Neural progenitor cell (in vitro differentiated cells): ENCODE data around the gene ZNF423. TPM values are rescaled to one million over a fixed set of nuclear protein-coding genes. Genes with fewer than 3 reads are reported as not detected.

Experiments
- DNase-seq: peaks from one replicate; pipeline ENCODE4 v3.0.0-alpha.2; 2016; ENCODE audit warnings: low spot score
- H2AFZ ChIP-seq: fragments of 200-600 bp; sonication (generic); replicated peaks from 2 replicates; pipeline ENCODE4 v1.6.1; 2016; ENCODE audit warnings: antibody characterized with exemption
- H3F3A ChIP-seq: fragments of 200-600 bp; sonication (generic); 2 replicates; pipeline ENCODE4 v1.6.1; 2016; ENCODE audit warnings: antibody characterized with exemption, low read depth
- H3K27ac ChIP-seq: fragments of 200-600 bp; sonication (generic); 2 replicates; pipeline ENCODE4 v1.5.1; 2016; ENCODE audit warnings: mild to moderate bottlenecking
- H3K27me3 ChIP-seq: fragments of 200-600 bp; sonication (generic); 2 replicates; pipeline ENCODE4 v1.6.1; 2016; ENCODE audit warnings: mild to moderate bottlenecking, moderate library complexity
- H3K36me3 ChIP-seq: fragments of 200-600 bp; sonication (generic); 2 replicates; pipeline ENCODE4 v1.5.1; 2016
- H3K4me1 ChIP-seq: fragments of 200-600 bp; sonication (generic); 2 replicates; pipeline ENCODE4 v1.6.1; 2016; ENCODE audit warnings: mixed run types
- H3K4me2 ChIP-seq: fragments of 200-600 bp; sonication (generic); 2 replicates; pipeline ENCODE4 v1.6.1; 2016
- H3K4me3 ChIP-seq: fragments of 200-600 bp; sonication (generic); 2 replicates; pipeline ENCODE4 v1.5.1; 2016
- H3K79me2 ChIP-seq: fragments of 200-600 bp; sonication (generic); 2 replicates; pipeline ENCODE4 v1.6.1; 2016; ENCODE audit warnings: low read depth
- H3K9ac ChIP-seq: fragments of 200-600 bp; sonication (generic); 2 replicates; pipeline ENCODE4 v1.6.1; 2016
- H3K9me3 ChIP-seq: fragments of 200-600 bp; sonication (generic); 2 replicates; pipeline ENCODE4 v1.5.1; 2016; ENCODE audit warnings: low read depth
- H4K20me1 ChIP-seq: fragments of 200-600 bp; sonication (generic); 2 replicates; pipeline ENCODE4 v1.6.1; 2016; ENCODE audit warnings: low read depth
- H3K27ac Mint-ChIP-seq: 3 replicates; pipeline ENCODE4 v1.8.0; 2021; ENCODE audit warnings: mixed read lengths
- H3K27me3 Mint-ChIP-seq: 2 replicates; pipeline ENCODE4 v1.8.0; 2022; ENCODE audit warnings: low read depth, mild to moderate bottlenecking, inconsistent platforms, moderate library complexity, mixed read lengths; ENCODE audit not compliant: insufficient read depth
- H3K36me3 Mint-ChIP-seq: 3 replicates; pipeline ENCODE4 v1.8.0; 2021; ENCODE audit warnings: mixed read lengths
- H3K4me1 Mint-ChIP-seq: 3 replicates; pipeline ENCODE4 v1.8.0; 2021; ENCODE audit warnings: mixed read lengths
- H3K4me3 Mint-ChIP-seq: 3 replicates; pipeline ENCODE4 v1.8.0; 2021; ENCODE audit warnings: mild to moderate bottlenecking, moderate library complexity, mixed read lengths
- H3K9me3 Mint-ChIP-seq: 3 replicates; pipeline ENCODE4 v1.8.0; 2020; ENCODE audit warnings: mixed read lengths
- CTCF ChIP-seq: fragments of 200-600 bp; sonication (generic); IDR thresholded peaks from 2 replicates; pipeline ENCODE4 v1.5.1; 2017; ENCODE audit warnings: antibody characterized with exemption, mild to moderate bottlenecking
- EZH2 ChIP-seq: fragments of 200-600 bp; sonication (generic); IDR thresholded peaks from 2 replicates; pipeline ENCODE4 v1.6.1; 2017; ENCODE audit warnings: antibody characterized with exemption, mild to moderate bottlenecking, moderate library complexity
- EZH2phosphoT487 ChIP-seq: fragments of 200-600 bp; sonication (generic); IDR thresholded peaks from 2 replicates; pipeline ENCODE4 v1.6.1; 2017; ENCODE audit warnings: antibody characterized with exemption
- total RNA-seq: library from RNA; depleted of rRNA; stranded (reverse); fragments of >200 nt; gene quantifications from 2 replicates; pipeline ENCODE4 v1.2.3, GENCODE V29; 2015; ENCODE audit warnings: low replicate concordance

ZNF423 gene
- total RNA-seq, 1 donor from 2014 or later = 21.9 TPM

DNA sequence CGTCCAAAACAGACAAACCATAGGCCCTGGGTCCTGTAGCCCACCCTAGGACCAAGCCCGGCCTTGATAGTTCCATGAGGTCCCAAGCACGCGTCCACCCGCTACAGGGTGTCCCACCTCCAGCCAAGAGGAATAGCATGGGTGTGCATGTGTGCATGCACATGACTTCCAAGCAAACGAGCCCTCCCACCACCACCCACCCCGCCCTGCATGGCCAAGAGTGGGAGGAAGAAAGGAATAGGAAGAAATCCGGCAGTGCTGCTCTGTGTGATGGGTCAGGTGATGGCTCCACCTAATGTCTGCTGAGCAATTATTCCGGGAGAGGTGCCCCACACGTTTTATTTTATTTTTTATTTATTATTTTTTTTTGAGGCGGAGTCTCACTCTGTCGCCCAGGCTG lies 184.6 kb downstream of the ZNF423 start:
- no peak overlapping the region for H3K9ac ChIP-seq
- Mint-ChIP-seq H3K27me3 (peaks cover 2% of the 10 kb centered on the region), H3K27ac (no peak overlapping the region), H3K4me3 (no peak overlapping the region), H3K4me1 (peaks cover 54% of the 10 kb centered on the region), H3K9me3 (no peaks in the 10 kb centered on the region), H3K36me3 (peaks cover 9% of the 10 kb centered on the region)
- H3K79me2 ChIP-seq = peaks cover 22% of the 10 kb centered on the region
- peaks cover 42% of the 10 kb centered on the region for H4K20me1 ChIP-seq
- no peaks in the 10 kb centered on the region for H3K9me3 ChIP-seq
- peaks cover 14% of the 10 kb centered on the region for H3K4me1 ChIP-seq
- H2AFZ ChIP-seq = no peak overlapping the region
- H3K4me3 ChIP-seq = no peak overlapping the region
- H3K27me3 ChIP-seq = no peaks in the 10 kb centered on the region
- H3K36me3 ChIP-seq = no peaks in the 10 kb centered on the region
- H3K4me2 ChIP-seq = no peak overlapping the region
- H3K27ac ChIP-seq = no peak overlapping the region
- TF ChIP-seq EZH2phosphoT487 = no peak
- no peak for TF ChIP-seq EZH2
- no peak for TF ChIP-seq CTCF
- DNase-seq = no peak
- peaks cover 8% of the 10 kb centered on the region for H3F3A ChIP-seq

DNA sequence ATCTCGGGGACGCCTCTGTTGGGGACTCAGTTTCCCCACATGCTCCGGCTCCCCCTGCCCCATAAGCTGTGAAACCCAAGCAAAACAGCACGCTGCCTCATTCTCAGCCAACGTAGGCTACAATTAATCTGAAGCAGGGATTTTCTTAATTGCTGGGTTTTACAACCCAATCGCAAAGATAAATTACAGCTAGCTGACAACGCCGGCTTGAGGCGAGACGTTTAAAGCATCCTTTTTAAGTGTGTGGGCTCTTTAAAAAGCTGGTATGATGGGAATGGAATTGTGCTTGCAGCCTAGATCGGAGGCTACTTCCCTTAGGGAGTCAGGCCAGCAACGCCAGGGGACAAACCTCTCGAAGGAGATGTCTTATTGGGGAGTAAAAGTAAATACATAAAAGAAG lies 185.3 kb downstream of the ZNF423 start:
- no peaks in the 10 kb centered on the region for H3K9me3 Mint-ChIP-seq
- peaks cover 43% of the 10 kb centered on the region for H4K20me1 ChIP-seq
- no peak overlapping the region for H3K4me2 ChIP-seq
- H3K27me3 ChIP-seq = no peaks in the 10 kb centered on the region
- H3K4me3 ChIP-seq = no peak overlapping the region
- no peaks in the 10 kb centered on the region for H3K36me3 ChIP-seq
- no peaks in the 10 kb centered on the region for H3K9me3 ChIP-seq
- H3K4me3 Mint-ChIP-seq = no peak overlapping the region
- H3K4me1 Mint-ChIP-seq = peaks cover 56% of the 10 kb centered on the region
- H3F3A ChIP-seq = peaks cover 10% of the 10 kb centered on the region
- no peak overlapping the region for H3K27ac Mint-ChIP-seq
- no peak for TF ChIP-seq EZH2
- no peak for TF ChIP-seq CTCF
- no peak for TF ChIP-seq EZH2phosphoT487
- peaks cover 21% of the 10 kb centered on the region for H3K4me1 ChIP-seq
- H2AFZ ChIP-seq = no peak overlapping the region
- DNase-seq = no peak
- peaks cover 3% of the 10 kb centered on the region for H3K27me3 Mint-ChIP-seq
- H3K9ac ChIP-seq = no peak overlapping the region
- H3K79me2 ChIP-seq = peaks cover 28% of the 10 kb centered on the region
- H3K36me3 Mint-ChIP-seq = peaks cover 4% of the 10 kb centered on the region
- H3K27ac ChIP-seq = no peak overlapping the region

- H3K4me2 ChIP-seq = peak overlapping the region; percentile 43
Observed at GRCh38 chr16:49665482-49666230, 190.3 kb downstream of the ZNF423 start.

More at GRCh38 chr16:49665482-49666230, 190.3 kb downstream of the ZNF423 start:
- Histone ChIP-seq H3K27ac (no peak overlapping the region), H3K79me2 (peaks cover 27% of the 10 kb centered on the region), H3K4me3 (no peak overlapping the region), H2AFZ (no peak overlapping the region), H3K9ac (no peak overlapping the region), H3K4me1 (peaks cover 34% of the 10 kb centered on the region), H3K36me3 (no peaks in the 10 kb centered on the region), H3K9me3 (no peaks in the 10 kb centered on the region), H3K27me3 (no peaks in the 10 kb centered on the region), H3F3A (peaks cover 10% of the 10 kb centered on the region), H4K20me1 (peaks cover 40% of the 10 kb centered on the region)
- Mint-ChIP-seq H3K9me3 (no peaks in the 10 kb centered on the region), H3K27ac (peak overlapping the region; percentile 97), H3K4me1 (peaks cover 63% of the 10 kb centered on the region), H3K4me3 (no peak overlapping the region), H3K27me3 (peaks cover 6% of the 10 kb centered on the region), H3K36me3 (peaks cover 5% of the 10 kb centered on the region)
- DNase-seq = no peak
- no peak for TF ChIP-seq EZH2phosphoT487
- no peak for TF ChIP-seq EZH2
- no peak for TF ChIP-seq CTCF
